ENCODE results near the gene PCLO. TPM values are rescaled to one million over a fixed set of nuclear protein-coding genes. Genes with fewer than 3 reads are reported as not detected.
A peak's percentile ranks its signal among the peaks of the same experiment; 100 is the strongest.

PCLO gene
- polyA plus RNA-seq, 1 donor (not counting 4 experiments of a cell fraction or from before 2014, with no cell fraction given), result 1.8 TPM

GRCh38 chr7:83150310-83150709 lies 12.4 kb downstream of the PCLO start:
- no peak for DNase-seq (ENCODE audit: low read depth, low spot score)
- no peak overlapping the region for H3K4me2 ChIP-seq (ENCODE audit: control insufficient read depth, extremely low read depth, insufficient read depth, low read depth, low read length)
- no peaks in the 10 kb centered on the region for H4K20me1 ChIP-seq (ENCODE audit: control insufficient read depth, extremely low read depth, insufficient read depth, low read length)
- no peak overlapping the region for H2AFZ ChIP-seq (ENCODE audit: control insufficient read depth, low read length)
- no peaks in the 10 kb centered on the region for H3K79me2 ChIP-seq (ENCODE audit: control insufficient read depth, insufficient read depth, low read length)
- no peaks in the 10 kb centered on the region for H3K27me3 ChIP-seq (ENCODE audit: control insufficient read depth, extremely low read depth, insufficient read depth, low read length)
- no peak overlapping the region for H3K4me3 ChIP-seq (ENCODE audit: control insufficient read depth in 2 of 3, extremely low read depth in 1 of 3, insufficient read depth in 2 of 3, low read depth in 1 of 3, low read length in 3 of 3)
- no peaks in the 10 kb centered on the region for H3K9me3 ChIP-seq (ENCODE audit: control insufficient read depth, low read depth, low read length)
- dilution Hi-C loops (cut with MboI; ENCODE audit: extremely low pct_ligation_motif_present, low sequenced_read_pairs), result no loop called here
- no peaks in the 10 kb centered on the region for H3K4me1 ChIP-seq (ENCODE audit: control insufficient read depth, extremely low read depth, insufficient read depth, low read length)
- H3K27ac ChIP-seq (ENCODE audit: control insufficient read depth, insufficient read depth, low read length), result no peak overlapping the region
- H3K36me3 ChIP-seq (ENCODE audit: control insufficient read depth in 2 of 2, extremely low read depth in 1 of 2, insufficient read depth in 2 of 2, low read length in 2 of 2), result no peaks in the 10 kb centered on the region
- no peak overlapping the region for H3K9ac ChIP-seq (ENCODE audit: control insufficient read depth, extremely low read depth, insufficient read depth, low read length)
- peak; percentile 13 for FAIRE-seq
- H3K9me1 ChIP-seq (ENCODE audit: control insufficient read depth, extremely low read depth, insufficient read depth, low read length), result no peaks in the 10 kb centered on the region
- TF ChIP-seq CTCF (optimal IDR thresholded peaks at IDR 0.05 in 1 of 3, IDR thresholded peaks at IDR 0.05 in 1 of 3, conservative IDR thresholded peaks at IDR 0.05 in 1 of 3; ENCODE audit: extremely low read depth in 1 of 3, insufficient read depth in 2 of 3, low read length in 3 of 3), result no peak
- TF ChIP-seq EZH2 (IDR thresholded peaks at IDR 0.05; ENCODE audit: low read length), result no peak

- H4K20me1 ChIP-seq (ENCODE audit: control insufficient read depth, extremely low read depth, insufficient read depth, low read length), result no peaks in the 10 kb centered on the region
- no peaks in the 10 kb centered on the region for H3K9me3 ChIP-seq (ENCODE audit: control insufficient read depth, low read depth, low read length)
- H2AFZ ChIP-seq (ENCODE audit: control insufficient read depth, low read length), result no peak overlapping the region
- H3K4me3 ChIP-seq (ENCODE audit: control insufficient read depth in 2 of 3, extremely low read depth in 1 of 3, insufficient read depth in 2 of 3, low read depth in 1 of 3, low read length in 3 of 3), result no peak overlapping the region
- H3K4me1 ChIP-seq (ENCODE audit: control insufficient read depth, extremely low read depth, insufficient read depth, low read length), result no peaks in the 10 kb centered on the region
- H3K79me2 ChIP-seq (ENCODE audit: control insufficient read depth, insufficient read depth, low read length), result no peaks in the 10 kb centered on the region
- H3K27ac ChIP-seq (ENCODE audit: control insufficient read depth, insufficient read depth, low read length), result no peak overlapping the region
- no peaks in the 10 kb centered on the region for H3K27me3 ChIP-seq (ENCODE audit: control insufficient read depth, extremely low read depth, insufficient read depth, low read length)
- no peaks in the 10 kb centered on the region for H3K36me3 ChIP-seq (ENCODE audit: control insufficient read depth in 2 of 2, extremely low read depth in 1 of 2, insufficient read depth in 2 of 2, low read length in 2 of 2)
- no peaks in the 10 kb centered on the region for H3K9me1 ChIP-seq (ENCODE audit: control insufficient read depth, extremely low read depth, insufficient read depth, low read length)
- TF ChIP-seq CTCF (optimal IDR thresholded peaks at IDR 0.05 in 1 of 3, IDR thresholded peaks at IDR 0.05 in 1 of 3, conservative IDR thresholded peaks at IDR 0.05 in 1 of 3; ENCODE audit: extremely low read depth in 1 of 3, insufficient read depth in 2 of 3, low read length in 3 of 3) (no peak), EZH2 (IDR thresholded peaks at IDR 0.05; ENCODE audit: low read length) (no peak)
- H3K4me2 ChIP-seq (ENCODE audit: control insufficient read depth, extremely low read depth, insufficient read depth, low read depth, low read length), result no peak overlapping the region
- no peak for DNase-seq (ENCODE audit: low read depth, low spot score)
- FAIRE-seq, result no peak
- dilution Hi-C loops (cut with MboI; ENCODE audit: extremely low pct_ligation_motif_present, low sequenced_read_pairs), result no loop called here
- no peak overlapping the region for H3K9ac ChIP-seq (ENCODE audit: control insufficient read depth, extremely low read depth, insufficient read depth, low read length)
These were observed 13.2 kb downstream of the PCLO start for GRCh38 chr7:83149466-83149865.

All from keratinocyte (primary cell).